H9 (cell line): ENCODE results near the gene FLOT2. TPM values are rescaled to one million over a fixed set of nuclear protein-coding genes. Genes with fewer than 3 reads are reported as not detected.

ENCODE experiments used
- DNase-seq: peaks from one replicate; pipeline ENCODE4 v3.0.0-alpha.2; 2017
- H2AFZ ChIP-seq: one replicate; pipeline ENCODE4 v1.6.1; 2013; ENCODE audit warnings: mild to moderate bottlenecking, low read length, control low read depth, moderate library complexity
- H2AK5ac ChIP-seq: 2 replicates; pipeline ENCODE4 v1.6.1; 2013; ENCODE audit warnings: low read length, control low read depth, mixed read lengths; ENCODE audit not compliant: insufficient read length
- H2BK120ac ChIP-seq: one replicate; pipeline ENCODE4 v1.6.1; 2013; ENCODE audit warnings: low read depth, mild to moderate bottlenecking, low read length, control low read depth, inconsistent platforms; ENCODE audit not compliant: poor library complexity, severe bottlenecking
- H2BK12ac ChIP-seq: 2 replicates; pipeline ENCODE4 v1.6.1; 2013; ENCODE audit warnings: low read length, control low read depth, mixed read lengths, low read depth; ENCODE audit not compliant: insufficient read length
- H2BK15ac ChIP-seq: 2 replicates; pipeline ENCODE4 v1.6.1; 2013; ENCODE audit warnings: low read depth, low read length, control low read depth
- H2BK20ac ChIP-seq: one replicate; pipeline ENCODE4 v1.6.1; 2013; ENCODE audit warnings: low read depth, mild to moderate bottlenecking, low read length, control low read depth, inconsistent platforms; ENCODE audit not compliant: poor library complexity, severe bottlenecking
- H2BK5ac ChIP-seq: 2 replicates; pipeline ENCODE4 v1.6.1; 2013; ENCODE audit warnings: low read length, control low read depth, mixed read lengths; ENCODE audit not compliant: insufficient read length
- H3K14ac ChIP-seq: 2 replicates; pipeline ENCODE4 v1.6.1; 2013; ENCODE audit warnings: low read length, control low read depth; ENCODE audit not compliant: insufficient read depth
- H3K18ac ChIP-seq: 2 replicates; pipeline ENCODE4 v1.6.1; 2013; ENCODE audit warnings: low read depth, mild to moderate bottlenecking, mixed read lengths, low read length, control low read depth; ENCODE audit not compliant: insufficient read length
- H3K23ac ChIP-seq: 2 replicates; pipeline ENCODE4 v1.6.1; 2013; ENCODE audit warnings: low read length, control low read depth, mixed read lengths, low read depth; ENCODE audit not compliant: insufficient read length
- H3K23me2 ChIP-seq: 2 replicates; pipeline ENCODE4 v1.6.1; 2013; ENCODE audit warnings: low read depth, mild to moderate bottlenecking, mixed read lengths, low read length, control low read depth; ENCODE audit not compliant: insufficient read length, poor library complexity, severe bottlenecking
- H3K27ac ChIP-seq: 2 replicates; pipeline ENCODE4 v1.5.1; 2013; ENCODE audit warnings: low read length, control low read depth, mixed read lengths, low read depth; ENCODE audit not compliant: insufficient read length
- H3K27me3 ChIP-seq: 2 replicates; pipeline ENCODE4 v1.6.1; 2013; ENCODE audit warnings: low read length, control low read depth, inconsistent platforms; ENCODE audit not compliant: insufficient read depth
- H3K4ac ChIP-seq: 2 replicates; pipeline ENCODE4 v1.6.1; 2013; ENCODE audit warnings: low read depth, mild to moderate bottlenecking, control low read depth, inconsistent platforms, low read length, moderate library complexity
- H3K4me1 ChIP-seq: 2 replicates; pipeline ENCODE4 v1.6.1; 2013; ENCODE audit warnings: low read length, control low read depth, inconsistent platforms; ENCODE audit not compliant: insufficient read depth
- H3K4me2 ChIP-seq: 2 replicates; pipeline ENCODE4 v1.6.1; 2013; ENCODE audit warnings: low read length, control low read depth, mixed read lengths; ENCODE audit not compliant: insufficient read length, insufficient read depth
- H3K56ac ChIP-seq: 2 replicates; pipeline ENCODE4 v1.6.1; 2013; ENCODE audit warnings: low read depth, mild to moderate bottlenecking, mixed read lengths, low read length, control low read depth; ENCODE audit not compliant: insufficient read length
- H3K79me1 ChIP-seq: 2 replicates; pipeline ENCODE4 v1.6.1; 2013; ENCODE audit warnings: low read depth, mild to moderate bottlenecking, moderate library complexity, low read length, control low read depth, inconsistent platforms; ENCODE audit not compliant: insufficient read depth, poor library complexity, severe bottlenecking
- H3K79me2 ChIP-seq: 2 replicates; pipeline ENCODE4 v1.6.1; 2013; ENCODE audit warnings: low read length, control low read depth, inconsistent platforms; ENCODE audit not compliant: insufficient read depth
- H3K9ac ChIP-seq: 2 replicates; pipeline ENCODE4 v1.6.1; 2013; ENCODE audit warnings: low read length, control low read depth, mixed read lengths; ENCODE audit not compliant: insufficient read length; ENCODE audit errors: extremely low read depth
- H3K9me3 ChIP-seq: one replicate; pipeline ENCODE4 v1.6.1; 2013; ENCODE audit warnings: low read depth, low read length, inconsistent platforms; ENCODE audit not compliant: control insufficient read depth
- H3T11ph ChIP-seq: one replicate; pipeline ENCODE4 v1.6.1; 2013; ENCODE audit warnings: mild to moderate bottlenecking, low read length, control low read depth, inconsistent platforms
- H4K20me1 ChIP-seq: one replicate; pipeline ENCODE4 v1.6.1; 2013; ENCODE audit not compliant: control insufficient read depth, insufficient read length, insufficient read depth
- H4K5ac ChIP-seq: 2 replicates; pipeline ENCODE4 v1.6.1; 2013; ENCODE audit warnings: low read depth, mild to moderate bottlenecking, mixed read lengths, low read length, control low read depth; ENCODE audit not compliant: insufficient read length
- H4K8ac ChIP-seq: replicated peaks from 2 replicates; pipeline ENCODE4 v1.6.1; 2013; ENCODE audit warnings: low read length, control low read depth, mixed read lengths, low read depth; ENCODE audit not compliant: insufficient read length
- H4K91ac ChIP-seq: 2 replicates; pipeline ENCODE4 v1.6.1; 2013; ENCODE audit warnings: low read depth, mild to moderate bottlenecking, moderate library complexity, mixed read lengths, low read length, control low read depth; ENCODE audit not compliant: insufficient read length
- H3K27ac Mint-ChIP-seq, 3 experiments: 2 replicates in 2 of 3; 3 replicates in 1 of 3; pipeline ENCODE4 v1.8.0; 2020 to 2021; ENCODE audit warnings: mixed read lengths in 3 of 3, mild to moderate bottlenecking in 1 of 3, moderate library complexity in 1 of 3
- H3K27me3 Mint-ChIP-seq: 2 replicates; pipeline ENCODE4 v1.8.0; 2021; ENCODE audit warnings: low read depth, mild to moderate bottlenecking, moderate library complexity, mixed read lengths
- H3K36me3 Mint-ChIP-seq, 3 experiments: 2 replicates in 2 of 3; 3 replicates in 1 of 3; pipeline ENCODE4 v1.8.0; 2020 to 2021; ENCODE audit warnings: low read depth in 3 of 3, mixed read lengths in 3 of 3; ENCODE audit not compliant: insufficient read depth in 1 of 3
- H3K4me1 Mint-ChIP-seq, 2 experiments: 2 replicates each; pipeline ENCODE4 v1.8.0; 2020; ENCODE audit warnings: mixed read lengths in 2 of 2
- H3K4me3 Mint-ChIP-seq, 2 experiments: 2 replicates in 1 of 2; 3 replicates in 1 of 2; pipeline ENCODE4 v1.8.0; 2020 to 2021; ENCODE audit warnings: mild to moderate bottlenecking in 2 of 2, mixed read lengths in 2 of 2, moderate library complexity in 1 of 2
- H3K9me3 Mint-ChIP-seq, 2 experiments: 2 replicates in 1 of 2; 3 replicates in 1 of 2; pipeline ENCODE4 v1.8.0; 2020; ENCODE audit warnings: mild to moderate bottlenecking in 2 of 2, mixed read lengths in 2 of 2, moderate library complexity in 1 of 2
- WGBS: extraction: QIAGEN DNeasy Blood & Tissue Kit; methylation state at CpG from one replicate; pipeline ENCODE4 v1.1.7; 2013; ENCODE audit warnings: missing lambda C conversion rate, low lambda C conversion rate, mixed read lengths; ENCODE audit not compliant: insufficient read length; ENCODE audit errors: extremely low coverage; 5-methylcytosine and 5-hydroxymethylcytosine counted together
- total RNA-seq: library from RNA; stranded (reverse); gene quantifications from 2 replicates; pipeline ENCODE4 v1.2.1, GENCODE V29; 2021
- TF ChIP-seq, protein P1 (sequence below): fragments of 200-600 bp; sonication (generic); conservative IDR thresholded peaks from 3 replicates; pipeline ENCODE4 v1.8.0; 2021; ENCODE audit warnings: antibody characterized with exemption, mild to moderate bottlenecking

Gene FLOT2
- total RNA-seq, 1 experiment from 2014 or later: 173 TPM

DNA sequence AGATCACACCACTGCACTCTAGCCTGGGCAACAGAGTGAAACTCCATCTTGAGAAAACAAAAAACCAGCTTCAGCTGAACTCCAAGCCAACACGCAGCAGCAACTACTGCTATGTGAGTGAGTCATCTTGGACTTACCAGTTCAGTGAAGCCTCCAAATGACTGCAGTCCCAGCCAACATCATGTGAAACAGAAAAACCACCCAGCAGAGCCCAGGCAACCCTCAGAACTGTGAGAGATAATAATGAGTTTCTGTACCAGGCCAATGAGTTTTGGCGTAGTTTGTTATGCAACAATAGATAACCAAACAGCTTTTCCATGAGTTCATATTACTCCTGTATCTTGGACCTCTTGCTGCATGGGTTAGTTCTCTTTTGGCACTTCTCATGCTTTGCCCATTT is 30.5 kb upstream of the FLOT2 start:
- H3K9me3 ChIP-seq: no peaks in the 10 kb centered on the region
- no peak overlapping the region for H3K18ac ChIP-seq
- no peak overlapping the region for H3K4ac ChIP-seq
- H3K9ac ChIP-seq: no peak overlapping the region
- no peak overlapping the region for H4K8ac ChIP-seq
- no peak overlapping the region for H2BK12ac ChIP-seq
- H3K79me1 ChIP-seq: peaks cover 24% of the 10 kb centered on the region
- H2BK20ac ChIP-seq: no peak overlapping the region
- Mint-ChIP-seq H3K36me3 (peaks cover 28 to 54% (median 42%) of the 10 kb centered on the region in 3 experiments; a peak in 6 of 7 replicates), H3K9me3 (no peaks in the 10 kb centered on the region), H3K27ac (no peak overlapping the region), H3K27me3 (no peaks in the 10 kb centered on the region), H3K4me3 (no peak overlapping the region), H3K4me1 (peaks cover 4 to 6% of the 10 kb centered on the region in 2 experiments; a peak in 3 of 4 replicates)
- H3K56ac ChIP-seq: no peak overlapping the region
- no CpG with 5 or more reads among the region's 2 CpGs for WGBS
- no peak overlapping the region for H4K91ac ChIP-seq
- DNase-seq: no peak
- H3K4me2 ChIP-seq: no peak overlapping the region
- no peak overlapping the region for H3K27ac ChIP-seq
- H4K5ac ChIP-seq: no peak overlapping the region
- no peak overlapping the region for H3K14ac ChIP-seq
- no peaks in the 10 kb centered on the region for H3K27me3 ChIP-seq
- no peak overlapping the region for H2AFZ ChIP-seq
- no peaks in the 10 kb centered on the region for H3K23me2 ChIP-seq
- H2BK15ac ChIP-seq: no peak overlapping the region
- TF ChIP-seq, protein P1, sequence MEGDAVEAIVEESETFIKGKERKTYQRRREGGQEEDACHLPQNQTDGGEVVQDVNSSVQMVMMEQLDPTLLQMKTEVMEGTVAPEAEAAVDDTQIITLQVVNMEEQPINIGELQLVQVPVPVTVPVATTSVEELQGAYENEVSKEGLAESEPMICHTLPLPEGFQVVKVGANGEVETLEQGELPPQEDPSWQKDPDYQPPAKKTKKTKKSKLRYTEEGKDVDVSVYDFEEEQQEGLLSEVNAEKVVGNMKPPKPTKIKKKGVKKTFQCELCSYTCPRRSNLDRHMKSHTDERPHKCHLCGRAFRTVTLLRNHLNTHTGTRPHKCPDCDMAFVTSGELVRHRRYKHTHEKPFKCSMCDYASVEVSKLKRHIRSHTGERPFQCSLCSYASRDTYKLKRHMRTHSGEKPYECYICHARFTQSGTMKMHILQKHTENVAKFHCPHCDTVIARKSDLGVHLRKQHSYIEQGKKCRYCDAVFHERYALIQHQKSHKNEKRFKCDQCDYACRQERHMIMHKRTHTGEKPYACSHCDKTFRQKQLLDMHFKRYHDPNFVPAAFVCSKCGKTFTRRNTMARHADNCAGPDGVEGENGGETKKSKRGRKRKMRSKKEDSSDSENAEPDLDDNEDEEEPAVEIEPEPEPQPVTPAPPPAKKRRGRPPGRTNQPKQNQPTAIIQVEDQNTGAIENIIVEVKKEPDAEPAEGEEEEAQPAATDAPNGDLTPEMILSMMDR: no peak
- H2AK5ac ChIP-seq: no peak overlapping the region
- no peak overlapping the region for H3K23ac ChIP-seq
- H2BK120ac ChIP-seq: no peak overlapping the region
- H3K4me1 ChIP-seq: no peaks in the 10 kb centered on the region
- H3K79me2 ChIP-seq: peaks cover 21% of the 10 kb centered on the region; the same call in 1 of the 2 replicates
- H2BK5ac ChIP-seq: no peak overlapping the region
- no peak overlapping the region for H3T11ph ChIP-seq
- no peaks in the 10 kb centered on the region for H4K20me1 ChIP-seq
